Calu3 (cell line): ENCODE measurements around the gene BACE2. TPM values are rescaled to one million over a fixed set of nuclear protein-coding genes. Genes with fewer than 3 reads are reported as not detected.

Source experiments
- BruUV-seq: library from RNA; stranded (reverse); fragments of 400-500 nt; replicated peaks from 2 replicates; lab custom pipeline; 2021; lab: Mats Ljungman, UMichigan
- CTCF ChIA-PET: fragments of 300-600 bp; sonication (Branson Sonifier 250); formaldehyde crosslinking; loops from one replicate; lab custom pipeline; 2022; ENCODE audit warnings: antibody characterized with exemption; lab: Charles Lee
- DNase-seq: peaks from one replicate; pipeline ENCODE4 v3.0.0; 2022
- H3K27ac Mint-ChIP-seq: one replicate; pipeline ENCODE4 v1.8.0; 2022; ENCODE audit warnings: mixed read lengths; ENCODE audit not compliant: unreplicated experiment
- H3K27me3 Mint-ChIP-seq: one replicate; pipeline ENCODE4 v1.8.0; 2022; ENCODE audit warnings: mixed read lengths; ENCODE audit not compliant: unreplicated experiment
- H3K36me3 Mint-ChIP-seq: one replicate; pipeline ENCODE4 v1.8.0; 2022; ENCODE audit warnings: mild to moderate bottlenecking, moderate library complexity, mixed read lengths; ENCODE audit not compliant: insufficient read depth, unreplicated experiment
- H3K4me1 Mint-ChIP-seq: one replicate; pipeline ENCODE4 v1.8.0; 2022; ENCODE audit warnings: mild to moderate bottlenecking, low read depth, mixed read lengths; ENCODE audit not compliant: unreplicated experiment
- H3K4me3 Mint-ChIP-seq: one replicate; pipeline ENCODE4 v1.8.0; 2022; ENCODE audit warnings: mild to moderate bottlenecking, low read depth, moderate library complexity, mixed read lengths; ENCODE audit not compliant: unreplicated experiment
- H3K9me3 Mint-ChIP-seq: one replicate; pipeline ENCODE4 v1.8.0; 2022; ENCODE audit warnings: low read depth, mixed read lengths; ENCODE audit not compliant: unreplicated experiment
- intact Hi-C: fragments of 100-400 bp; cut with micrococcal nuclease; formaldehyde crosslinking; loops from one replicate; pipeline ENCODE4 v1.10.0; 2022; ENCODE audit not compliant: unreplicated experiment
- total RNA-seq: library from RNA; stranded (reverse); gene quantifications from 2 replicates; pipeline ENCODE4 v1.2.3, GENCODE V29; 2022
- TF ChIP-seq, protein P1 (sequence below): fragments of 200-600 bp; IDR thresholded peaks from one replicate; pipeline ENCODE4 v1.8.0; 2022; ENCODE audit warnings: antibody characterized with exemption; ENCODE audit not compliant: unreplicated experiment

BACE2 gene
- total RNA-seq, 1 experiment from 2014 or later = 59.0 TPM

DNA sequence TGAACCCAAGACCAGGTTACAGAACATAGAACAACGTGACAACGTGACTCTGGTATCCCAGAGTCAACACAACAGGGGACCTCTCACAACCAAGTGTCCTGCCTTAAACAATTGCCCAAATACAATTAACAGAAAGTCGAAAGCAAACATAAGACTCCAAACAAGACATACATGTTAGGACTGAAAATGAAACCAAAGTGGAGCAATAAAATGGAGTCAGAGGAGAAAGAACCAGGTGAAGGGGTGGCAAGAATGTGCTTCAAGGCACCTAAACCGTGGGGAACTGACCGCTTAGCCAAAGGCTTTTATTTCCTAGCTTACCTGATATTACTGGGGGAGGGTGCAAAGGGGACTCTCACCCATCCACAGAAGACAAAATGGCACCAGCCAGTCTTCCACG, 17.8 kb downstream of the BACE2 start:
- no peak overlapping the region for H3K27ac Mint-ChIP-seq
- TF ChIP-seq, protein P1, sequence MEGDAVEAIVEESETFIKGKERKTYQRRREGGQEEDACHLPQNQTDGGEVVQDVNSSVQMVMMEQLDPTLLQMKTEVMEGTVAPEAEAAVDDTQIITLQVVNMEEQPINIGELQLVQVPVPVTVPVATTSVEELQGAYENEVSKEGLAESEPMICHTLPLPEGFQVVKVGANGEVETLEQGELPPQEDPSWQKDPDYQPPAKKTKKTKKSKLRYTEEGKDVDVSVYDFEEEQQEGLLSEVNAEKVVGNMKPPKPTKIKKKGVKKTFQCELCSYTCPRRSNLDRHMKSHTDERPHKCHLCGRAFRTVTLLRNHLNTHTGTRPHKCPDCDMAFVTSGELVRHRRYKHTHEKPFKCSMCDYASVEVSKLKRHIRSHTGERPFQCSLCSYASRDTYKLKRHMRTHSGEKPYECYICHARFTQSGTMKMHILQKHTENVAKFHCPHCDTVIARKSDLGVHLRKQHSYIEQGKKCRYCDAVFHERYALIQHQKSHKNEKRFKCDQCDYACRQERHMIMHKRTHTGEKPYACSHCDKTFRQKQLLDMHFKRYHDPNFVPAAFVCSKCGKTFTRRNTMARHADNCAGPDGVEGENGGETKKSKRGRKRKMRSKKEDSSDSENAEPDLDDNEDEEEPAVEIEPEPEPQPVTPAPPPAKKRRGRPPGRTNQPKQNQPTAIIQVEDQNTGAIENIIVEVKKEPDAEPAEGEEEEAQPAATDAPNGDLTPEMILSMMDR = no peak
- intact Hi-C loops = no loop called here
- no peaks in the 10 kb centered on the region for H3K27me3 Mint-ChIP-seq
- no peak for DNase-seq
- CTCF ChIA-PET = no interaction called here
- H3K4me1 Mint-ChIP-seq = peaks cover 23% of the 10 kb centered on the region
- no peak overlapping the region for H3K4me3 Mint-ChIP-seq
- H3K9me3 Mint-ChIP-seq = peaks cover 5% of the 10 kb centered on the region
- BruUV-seq = no TSS peak
- H3K36me3 Mint-ChIP-seq = no peaks in the 10 kb centered on the region

DNA sequence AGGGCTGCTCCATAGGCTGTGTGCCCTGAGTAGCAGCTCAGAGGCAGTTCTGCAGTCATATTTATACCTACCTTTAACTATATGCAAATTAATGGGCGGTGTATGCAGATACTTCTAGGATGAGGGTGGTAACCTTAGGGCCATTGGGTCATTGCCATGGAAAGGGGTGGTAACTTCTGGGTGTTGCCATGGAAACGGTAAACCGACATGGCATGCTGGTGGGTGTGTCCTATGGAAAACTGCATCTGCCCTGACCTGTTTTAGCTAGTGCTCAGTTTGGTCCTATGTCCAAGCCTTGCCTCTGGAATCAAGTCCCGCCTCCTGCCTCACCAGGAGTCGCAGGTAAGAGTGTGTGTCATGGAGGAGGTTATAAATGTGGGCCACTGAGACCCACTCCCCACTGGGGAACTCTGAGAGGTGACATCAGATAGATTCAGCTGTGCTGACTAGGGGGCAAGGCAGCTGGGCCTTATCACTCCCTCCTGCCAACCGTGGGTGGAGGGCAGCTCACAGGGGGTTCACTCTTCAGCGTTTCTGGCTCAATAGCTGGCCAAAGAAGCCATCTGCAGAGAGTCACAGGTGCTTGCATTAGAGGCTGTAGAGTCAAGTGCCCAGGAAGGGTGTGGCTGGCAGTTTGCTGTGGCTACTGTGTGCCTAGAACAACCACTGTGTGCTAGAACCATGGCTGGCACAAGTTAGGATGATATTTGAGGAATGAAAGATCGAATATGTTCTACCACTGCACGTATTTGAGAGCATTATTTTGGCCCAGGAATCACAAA, 19.0 kb downstream of the BACE2 start:
- TF ChIP-seq, protein P1 = no peak
- no TSS peak for BruUV-seq
- Mint-ChIP-seq H3K27ac (no peak overlapping the region), H3K4me1 (peaks cover 23% of the 10 kb centered on the region), H3K9me3 (no peaks in the 10 kb centered on the region), H3K27me3 (no peaks in the 10 kb centered on the region), H3K36me3 (no peaks in the 10 kb centered on the region), H3K4me3 (no peak overlapping the region)
- intact Hi-C loops = no loop called here
- CTCF ChIA-PET = no interaction called here
- peak; percentile 31 for DNase-seq

DNA sequence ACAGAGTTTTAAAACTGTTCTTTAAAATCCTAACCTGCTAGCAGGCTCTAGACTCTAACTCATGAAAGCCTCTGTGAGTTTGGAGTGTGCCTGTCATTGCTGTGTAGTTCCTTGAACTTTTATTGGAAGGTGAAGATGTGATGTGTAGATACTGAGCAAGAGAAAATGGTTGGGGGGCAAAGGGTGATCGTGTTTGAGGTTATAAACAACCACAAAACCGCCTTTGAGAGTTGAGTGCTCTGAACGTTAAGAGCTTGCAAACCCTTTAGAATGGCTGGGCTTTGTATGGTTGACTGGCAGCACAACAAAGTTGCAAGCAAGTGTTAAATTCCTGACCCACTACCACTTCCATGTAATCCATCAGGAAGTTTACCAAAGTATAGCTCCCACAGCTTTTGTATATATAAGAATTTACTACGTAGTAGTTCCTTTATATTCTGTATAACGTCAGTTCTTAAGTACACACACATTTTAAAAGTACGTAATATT, 19.6 kb downstream of the BACE2 start:
- BruUV-seq = no TSS peak
- DNase-seq = no peak
- H3K9me3 Mint-ChIP-seq = no peaks in the 10 kb centered on the region
- peaks cover 23% of the 10 kb centered on the region for H3K4me1 Mint-ChIP-seq
- H3K27me3 Mint-ChIP-seq = no peaks in the 10 kb centered on the region
- no peak overlapping the region for H3K27ac Mint-ChIP-seq
- no peak overlapping the region for H3K4me3 Mint-ChIP-seq
- CTCF ChIA-PET = no interaction called here
- intact Hi-C loops = no loop called here
- TF ChIP-seq, protein P1 = no peak
- H3K36me3 Mint-ChIP-seq = no peaks in the 10 kb centered on the region

DNA sequence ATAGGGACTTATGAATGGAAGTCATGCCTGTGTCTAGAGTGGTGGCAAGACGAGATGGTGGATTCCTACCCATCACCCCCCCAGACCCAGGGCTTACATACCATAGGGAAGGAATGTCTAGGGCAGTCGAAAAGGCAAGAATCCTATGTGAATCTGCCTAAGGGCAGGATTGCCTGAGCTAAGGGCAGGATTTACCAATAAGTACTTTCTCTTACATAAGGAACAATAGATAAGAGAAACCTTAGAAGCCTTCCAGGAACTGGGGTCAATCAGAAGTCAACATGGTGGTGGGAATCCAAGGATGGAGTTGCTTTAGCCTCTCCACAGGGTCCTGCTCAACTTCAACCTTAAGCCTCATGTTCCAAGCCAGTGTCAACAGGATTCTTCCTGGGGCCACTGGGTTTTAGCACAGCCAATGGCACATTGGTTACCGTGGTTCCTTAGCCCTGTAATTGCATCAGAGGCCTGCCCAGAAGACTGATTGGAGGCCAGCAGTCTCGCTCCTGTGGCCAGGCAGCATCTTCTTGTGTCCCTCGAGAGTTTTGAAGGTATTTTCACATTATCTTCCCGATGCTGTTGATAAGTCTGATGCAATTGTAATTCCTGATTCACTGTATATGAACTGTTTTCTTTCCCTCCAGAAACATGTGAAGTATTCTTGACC, 20.7 kb downstream of the BACE2 start:
- no peak for DNase-seq
- Mint-ChIP-seq H3K27ac (no peak overlapping the region), H3K4me1 (peaks cover 23% of the 10 kb centered on the region), H3K9me3 (no peaks in the 10 kb centered on the region), H3K36me3 (no peaks in the 10 kb centered on the region), H3K27me3 (no peaks in the 10 kb centered on the region), H3K4me3 (no peak overlapping the region)
- CTCF ChIA-PET = no interaction called here
- intact Hi-C loops = no loop called here
- TF ChIP-seq, protein P1 = no peak
- no TSS peak for BruUV-seq
